Neural cell (in vitro differentiated cells): ENCODE results near the gene UBL3.

Experiments used
- CTCF ChIP-seq: fragments of 450-650 bp; IDR thresholded peaks from 2 replicates; pipeline ENCODE4 v1.5.1; 2014; ENCODE audit warnings: antibody characterized with exemption, mild to moderate bottlenecking, moderate library complexity; ENCODE audit not compliant: poor library complexity, severe bottlenecking
- MXI1 ChIP-seq: fragments of 450-650 bp; conservative IDR thresholded peaks from 2 replicates; pipeline ENCODE4 v1.6.1; 2014; ENCODE audit warnings: antibody characterized with exemption, mild to moderate bottlenecking; ENCODE audit not compliant: poor library complexity, severe bottlenecking
- TAF1 ChIP-seq: IDR thresholded peaks from 2 replicates; pipeline ENCODE4 v1.6.1; 2012; ENCODE audit warnings: low read depth

DNA sequence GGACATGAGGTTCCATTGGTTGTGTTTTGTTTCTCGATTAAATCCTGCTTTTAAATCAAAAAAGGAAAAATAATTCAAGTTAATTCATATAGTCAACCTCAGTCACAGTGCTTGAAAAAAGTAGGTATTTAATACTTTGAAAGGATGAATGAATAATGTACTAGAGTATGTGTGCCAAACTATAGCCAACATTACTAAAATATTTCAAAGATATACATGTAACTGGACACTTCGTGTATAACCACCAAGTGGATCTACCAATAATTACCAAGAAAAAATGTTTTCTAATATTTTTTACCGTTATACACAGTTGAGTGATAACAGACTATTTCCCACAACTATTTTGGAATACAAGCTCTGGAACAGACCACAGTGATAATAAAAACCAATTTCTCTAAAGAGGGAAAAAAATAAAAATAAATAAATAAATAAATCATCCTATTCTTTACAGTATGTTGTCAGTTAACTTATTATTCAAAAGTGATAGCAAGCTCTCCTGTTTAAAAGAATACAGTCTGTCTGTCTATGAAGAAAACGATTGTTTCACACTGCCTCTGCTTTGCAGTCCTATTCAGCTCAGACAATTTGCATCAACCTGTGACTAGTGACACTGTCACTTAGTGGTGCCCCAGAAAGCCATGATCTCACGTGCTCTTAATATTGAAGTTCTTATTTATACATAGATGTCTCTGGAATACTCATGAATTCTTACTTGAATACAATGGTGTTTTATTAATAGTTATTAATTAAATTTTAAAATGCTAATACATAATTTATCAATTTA is 58.2 kb downstream of the UBL3 start:
- no peak for TF ChIP-seq CTCF
- TF ChIP-seq TAF1: no peak
- TF ChIP-seq MXI1: no peak
